NCI-H82 treated with DMSO at 0.1 percent for 48 hours (cell line): ENCODE data around the gene SULF2.
A peak's percentile ranks its signal among the peaks of the same experiment; 100 is the strongest.
"Not testable (repeated sequence)": the region's sequence is repeated elsewhere in the genome, so short reads cannot be mapped to it uniquely, and the experiment has no call there.

Source experiments
- DNase-seq: peaks from one replicate; lab custom pipeline; 2025; ENCODE audit not compliant: unreplicated experiment; lab: John Stamatoyannopoulos, UW

SULF2 gene

GRCh38 chr20:47785311-47785853 is at the start of gene SULF2:
TSS of gene SULF2 (minus strand) at chr20:47785481. CDS start at chr20:47757363, 28,118 bp downstream.
- DNase-seq = no peak

GRCh38 chr20:47831675-47832074 is 46.4 kb upstream of the SULF2 start:
- DNase-seq = not testable (repeated sequence)

DNA sequence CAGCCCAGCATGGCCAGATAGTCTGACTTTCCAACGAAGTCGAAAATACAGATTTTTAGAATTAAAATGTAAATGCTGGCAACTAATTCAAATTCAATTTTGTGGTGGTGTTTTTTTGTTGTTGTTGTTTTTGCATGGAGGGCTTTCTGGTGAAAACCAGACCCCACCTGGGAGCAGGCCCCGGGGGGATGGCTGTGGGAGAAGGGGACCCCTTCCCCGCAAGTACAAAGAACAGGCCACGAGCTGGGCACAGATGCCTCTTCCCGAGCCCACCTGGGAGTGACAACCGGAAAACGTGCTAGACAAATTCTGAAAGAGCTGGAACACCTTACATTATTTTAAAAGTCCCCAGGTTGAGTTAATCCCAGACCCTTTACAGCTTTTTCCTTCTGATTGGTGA is 41.4 kb upstream of the SULF2 start:
- DNase-seq = not testable (repeated sequence)

DNA sequence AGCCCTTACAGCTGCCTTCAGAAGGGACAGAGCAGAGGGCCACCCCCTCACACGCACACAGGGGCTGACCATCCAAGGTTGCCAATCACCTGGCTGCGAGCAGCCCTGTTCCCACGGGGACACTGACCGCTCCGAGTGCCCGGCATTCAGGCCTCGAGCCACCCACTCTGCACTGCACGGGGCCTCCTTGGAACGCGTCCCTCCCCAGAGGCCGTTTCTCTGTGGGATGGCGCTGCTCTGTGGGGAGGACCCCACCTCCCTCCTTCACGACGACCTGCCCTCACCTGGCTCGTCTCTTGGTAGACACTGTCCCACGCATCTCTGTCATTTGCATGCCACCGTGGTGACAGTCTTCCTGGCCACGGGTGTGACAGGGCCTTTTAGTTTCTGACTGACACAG is 40.7 kb upstream of the SULF2 start:
- not testable (repeated sequence) for DNase-seq

DNA sequence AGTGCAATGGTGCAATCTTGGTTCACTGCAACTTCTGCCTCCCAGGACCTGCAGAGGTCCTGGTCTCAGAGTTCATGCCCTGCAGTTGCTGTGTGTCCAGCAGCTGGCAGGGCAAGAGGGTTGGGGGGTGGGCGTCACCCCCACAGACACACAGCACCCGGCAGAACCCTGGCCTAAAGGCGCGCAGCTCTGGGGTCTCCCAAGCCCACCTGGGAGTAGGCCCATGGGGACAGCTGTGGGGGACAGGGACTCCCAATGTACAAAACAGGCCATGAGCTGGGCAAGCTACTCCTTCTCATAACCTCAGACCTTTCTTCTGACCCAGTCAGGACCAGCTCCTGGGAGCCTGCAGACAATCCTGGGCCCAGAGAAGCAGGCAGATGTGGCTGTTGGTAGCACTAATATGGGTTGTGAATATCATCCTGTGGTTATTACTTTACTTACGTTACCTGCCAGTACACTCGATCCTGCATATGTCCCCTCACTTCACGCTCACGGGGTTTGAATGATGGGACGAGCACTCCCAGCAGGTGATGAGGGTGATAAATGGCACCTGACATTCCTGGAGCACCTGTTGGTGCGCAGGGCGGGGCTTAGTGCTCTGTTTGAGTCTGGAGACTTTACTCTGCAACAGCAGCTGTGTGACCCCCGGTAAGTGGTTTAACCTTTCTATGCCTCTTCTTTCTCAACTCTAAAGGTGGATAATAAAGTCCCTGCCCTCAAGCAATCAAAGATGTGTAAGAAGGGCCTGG is 39.9 kb upstream of the SULF2 start:
- no peak for DNase-seq

- DNase-seq = not testable (repeated sequence)
Measured at GRCh38 chr20:47823941-47824340, 38.7 kb upstream of the SULF2 start.

GRCh38 chr20:47821481-47822100 is 36.3 kb upstream of the SULF2 start:
- no peak for DNase-seq

GRCh38 chr20:47818996-47819609 is 33.8 kb upstream of the SULF2 start:
- no peak for DNase-seq

GRCh38 chr20:47818466-47818865 is 33.2 kb upstream of the SULF2 start:
- DNase-seq = no peak

- DNase-seq = no peak
Measured at GRCh38 chr20:47818016-47818415, 32.7 kb upstream of the SULF2 start.

DNA sequence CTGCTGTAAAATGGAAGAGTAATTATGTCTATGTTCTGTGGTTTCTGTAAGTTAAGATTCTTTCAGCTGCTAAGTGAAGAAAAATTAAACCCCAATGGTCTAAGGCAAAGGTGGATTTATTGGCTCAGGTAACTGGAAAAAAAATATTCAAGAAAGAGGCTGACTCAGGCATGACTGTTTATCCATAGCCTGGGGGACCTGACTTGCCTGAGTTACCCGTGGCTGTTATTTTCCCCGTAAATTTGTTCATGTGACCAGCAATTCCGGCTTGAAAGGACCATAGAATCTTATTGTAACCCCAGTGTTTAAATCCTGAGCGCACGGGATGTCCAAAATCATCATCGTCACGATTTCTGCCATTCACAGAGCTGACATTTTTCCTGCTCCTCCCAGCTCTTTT is 32.3 kb upstream of the SULF2 start:
- DNase-seq = no peak

- no peak for DNase-seq
Measured at GRCh38 chr20:47816487-47817451, 31.5 kb upstream of the SULF2 start.

DNA sequence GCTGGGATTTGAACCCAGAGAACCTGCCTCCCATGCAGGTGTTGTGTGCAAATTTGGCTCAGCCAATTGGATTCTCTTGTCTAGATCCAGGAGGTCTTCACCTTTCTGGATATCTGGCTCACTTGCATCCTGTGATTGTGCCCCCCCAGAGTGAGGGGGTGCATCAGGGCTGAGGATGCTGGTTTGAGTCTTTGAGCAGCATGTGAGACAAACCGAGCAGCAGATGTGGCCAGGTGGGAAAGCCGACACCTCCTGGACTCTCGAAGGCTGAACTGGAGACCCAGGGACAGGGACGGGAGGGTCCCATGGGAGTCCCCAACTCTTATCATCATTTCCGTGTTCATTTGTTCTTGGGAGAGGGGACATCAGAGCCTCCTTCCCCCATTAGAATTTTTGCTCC is 30.6 kb upstream of the SULF2 start:
- no peak for DNase-seq

GRCh38 chr20:47815416-47815806 is 30.1 kb upstream of the SULF2 start:
- DNase-seq = no peak

GRCh38 chr20:47814632-47815415 is 29.5 kb upstream of the SULF2 start:
- DNase-seq = no peak

DNA sequence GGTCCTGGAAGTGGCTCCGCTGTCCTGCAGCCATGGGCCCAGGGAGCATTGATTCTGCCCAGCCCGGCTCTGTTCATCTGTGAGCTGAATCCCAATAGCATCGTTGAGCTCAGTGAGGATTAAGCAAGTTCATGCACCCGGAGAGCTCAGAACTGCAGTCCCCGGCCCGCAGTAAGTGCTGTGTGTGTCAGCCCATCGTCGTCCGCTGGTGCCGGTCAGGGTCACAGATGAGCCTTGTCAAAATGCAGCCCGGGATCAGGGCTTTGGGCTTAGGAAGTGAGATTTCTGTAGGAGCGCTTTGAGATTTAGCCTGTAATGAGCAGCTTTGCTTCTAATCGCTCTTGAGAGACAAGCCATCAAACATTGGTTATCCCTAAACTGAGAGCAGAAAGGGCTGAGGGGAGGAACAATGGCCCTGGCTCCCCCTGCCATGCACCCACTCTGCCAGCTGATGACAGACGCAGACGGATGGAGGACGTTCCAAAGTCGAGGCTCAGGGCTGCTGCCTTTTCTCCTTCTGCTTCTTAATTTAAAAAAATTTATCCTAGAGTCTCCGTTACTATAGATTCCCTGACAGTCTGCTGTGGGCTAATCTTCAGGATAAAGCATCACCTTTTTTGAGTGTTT is 25.6 kb upstream of the SULF2 start:
- peak; percentile 31 for DNase-seq

DNA sequence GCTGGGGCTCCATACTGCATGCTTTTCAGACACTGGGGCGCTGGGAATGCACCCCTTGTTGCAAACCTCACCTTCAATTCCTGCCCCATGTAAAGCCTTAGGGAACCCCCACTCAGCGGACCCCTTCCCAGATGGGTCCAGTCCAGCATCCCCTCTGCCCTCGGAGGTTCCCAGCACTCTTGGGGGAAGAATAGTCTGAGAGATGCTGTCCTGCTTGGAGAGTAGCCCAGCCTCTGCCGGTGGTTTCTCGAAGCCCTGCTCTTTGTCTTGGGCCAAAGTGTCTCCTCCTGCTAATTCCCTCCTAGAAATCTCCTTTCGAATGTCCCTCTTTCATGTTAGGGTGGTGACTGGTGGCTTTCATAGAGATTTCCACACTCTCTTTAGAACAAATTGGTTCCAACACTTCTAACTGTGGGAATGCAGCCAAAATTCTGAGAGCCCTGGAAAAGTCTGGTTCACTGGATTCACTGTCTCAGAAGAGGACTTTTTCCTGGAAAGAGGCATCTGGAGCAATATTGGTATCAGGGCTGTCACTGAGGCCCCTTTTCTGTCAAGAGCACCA is 24.9 kb upstream of the SULF2 start:
- DNase-seq = no peak

- DNase-seq = no peak
Measured at GRCh38 chr20:47809161-47809960, 24.1 kb upstream of the SULF2 start.
